HG03558 (cell line): Measurements from ENCODE around the gene CYP3A7.
"Not testable (repeated sequence)": the region's sequence is repeated elsewhere in the genome, so short reads cannot be mapped to it uniquely, and the experiment has no call there.

Source experiments
- ATAC-seq: cut with Tn5 transposase; IDR thresholded peaks from one replicate; pipeline ENCODE4 v1.9.1; 2021; ENCODE audit warnings: moderate number of reproducible peaks; ENCODE audit not compliant: unreplicated experiment; ENCODE audit errors: extremely low read depth

CYP3A7 gene

DNA sequence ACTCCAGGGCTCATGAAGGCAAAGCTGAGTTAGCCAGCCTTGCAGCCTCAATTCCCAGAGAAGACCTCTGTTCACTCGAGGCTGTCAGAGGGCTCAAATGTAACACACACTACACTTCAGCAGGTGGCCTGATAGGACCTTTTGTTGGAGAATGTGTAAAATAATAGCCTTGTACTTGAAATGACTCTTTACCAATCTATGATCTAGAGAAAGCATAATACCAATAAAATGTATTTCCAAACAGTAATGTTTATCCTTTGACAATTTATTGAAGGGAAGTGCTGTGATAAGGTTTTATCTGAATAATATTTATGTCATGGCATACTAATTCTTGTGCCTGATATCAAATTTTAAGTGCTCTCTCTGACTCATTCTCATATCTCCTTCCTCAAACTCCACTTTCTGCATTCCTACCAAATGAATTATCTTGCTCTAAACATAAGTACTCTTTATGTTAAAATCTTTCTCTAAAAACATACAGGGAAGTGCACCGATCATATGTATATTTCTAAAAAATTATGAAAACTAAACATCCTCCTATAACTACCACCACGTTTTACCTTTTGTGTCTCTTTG lies 20.9 kb downstream of the CYP3A7 start:
- no peak for ATAC-seq

DNA sequence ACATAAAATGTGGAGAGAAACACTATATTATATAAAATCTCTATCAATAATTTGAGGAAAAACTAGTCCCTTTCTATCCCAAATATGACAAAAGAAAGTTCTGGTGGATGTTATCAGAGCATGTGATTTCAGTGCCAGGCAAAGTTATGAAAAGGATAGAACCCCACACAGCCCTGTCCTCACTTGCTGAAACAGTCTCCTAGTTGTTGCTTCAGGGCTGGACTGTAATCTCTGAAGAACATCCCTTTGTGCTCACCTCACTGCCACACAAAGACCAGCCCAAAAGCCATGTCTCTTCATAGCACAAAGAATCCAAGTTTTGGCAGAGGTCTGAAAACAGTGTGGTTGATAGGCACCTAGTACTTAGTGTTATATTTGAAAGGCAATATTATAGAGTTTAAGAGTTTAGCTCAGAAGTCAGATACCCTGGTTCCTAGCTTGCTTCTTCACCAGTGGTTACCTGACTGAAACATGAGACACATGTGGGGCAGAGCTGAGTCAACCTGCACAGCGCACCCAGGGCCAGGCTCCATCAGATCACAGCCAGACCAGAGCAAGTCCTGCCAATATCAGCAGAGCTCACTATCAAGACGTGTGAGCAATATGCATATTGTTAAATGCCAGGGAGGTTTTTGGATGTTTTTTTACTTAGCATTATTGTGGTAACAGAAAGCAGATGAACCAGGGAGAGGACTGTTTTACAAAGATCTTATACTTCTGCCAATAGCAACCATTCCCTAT lies 25.0 kb downstream of the CYP3A7 start:
- ATAC-seq, result no peak

DNA sequence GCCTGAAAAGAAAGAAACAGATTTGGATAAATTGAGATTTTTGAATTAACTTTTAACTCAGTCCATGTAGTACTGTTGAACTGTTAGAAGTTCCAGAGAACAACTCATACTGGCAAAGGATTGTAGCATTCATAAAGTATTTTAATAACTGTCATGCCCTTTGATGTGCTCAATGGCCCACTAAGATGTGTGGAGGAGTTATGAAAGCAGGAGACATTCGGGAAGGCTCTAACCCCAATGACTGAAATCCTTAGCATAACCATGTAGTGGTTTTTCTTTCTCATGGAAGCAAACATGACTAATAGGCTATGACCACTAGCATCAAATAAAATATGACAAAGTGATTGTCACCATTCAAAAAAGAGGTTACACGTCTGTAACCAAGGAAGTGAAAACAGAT lies 25.7 kb downstream of the CYP3A7 start:
- ATAC-seq, result no peak

DNA sequence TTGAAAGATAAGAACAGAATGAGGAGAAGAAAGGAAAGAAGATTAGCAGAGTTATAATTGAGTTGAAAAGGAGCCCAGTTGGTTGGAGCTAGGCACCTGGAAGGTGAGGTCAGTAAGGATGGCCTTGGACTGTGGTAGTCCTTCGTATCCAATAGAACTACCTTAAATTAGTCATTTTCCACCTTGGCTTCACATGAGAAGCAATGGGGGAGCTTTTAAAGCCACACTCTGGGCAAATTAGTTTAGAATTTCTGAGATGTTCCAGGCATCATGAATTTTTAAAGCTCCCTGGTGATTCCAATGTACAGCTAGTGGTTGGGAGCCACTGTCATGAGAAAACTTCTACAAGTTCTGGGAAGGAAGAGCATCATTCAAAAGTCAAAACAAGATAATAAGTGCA lies 27.9 kb downstream of the CYP3A7 start:
- no peak for ATAC-seq

DNA sequence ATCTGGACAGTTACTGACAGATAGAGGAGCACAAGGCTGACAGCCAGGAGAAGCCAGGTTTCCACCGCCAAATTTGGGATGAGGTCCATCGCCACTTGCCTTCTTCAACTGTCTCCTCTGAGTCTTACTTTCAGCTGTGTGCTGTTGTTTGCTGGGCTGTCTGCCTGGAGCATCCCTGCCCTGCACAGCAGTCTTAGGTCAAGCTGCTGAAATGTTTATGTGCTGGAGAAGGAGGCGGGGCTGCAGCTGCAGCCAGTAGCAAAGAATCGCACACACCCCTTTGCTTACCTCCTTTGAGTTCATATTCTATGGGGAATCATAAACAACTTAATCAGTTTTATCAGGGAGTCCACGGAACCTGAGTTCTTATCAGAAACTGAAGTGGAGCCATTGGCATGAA lies 35.0 kb downstream of the CYP3A7 start:
- ATAC-seq, result no peak

DNA sequence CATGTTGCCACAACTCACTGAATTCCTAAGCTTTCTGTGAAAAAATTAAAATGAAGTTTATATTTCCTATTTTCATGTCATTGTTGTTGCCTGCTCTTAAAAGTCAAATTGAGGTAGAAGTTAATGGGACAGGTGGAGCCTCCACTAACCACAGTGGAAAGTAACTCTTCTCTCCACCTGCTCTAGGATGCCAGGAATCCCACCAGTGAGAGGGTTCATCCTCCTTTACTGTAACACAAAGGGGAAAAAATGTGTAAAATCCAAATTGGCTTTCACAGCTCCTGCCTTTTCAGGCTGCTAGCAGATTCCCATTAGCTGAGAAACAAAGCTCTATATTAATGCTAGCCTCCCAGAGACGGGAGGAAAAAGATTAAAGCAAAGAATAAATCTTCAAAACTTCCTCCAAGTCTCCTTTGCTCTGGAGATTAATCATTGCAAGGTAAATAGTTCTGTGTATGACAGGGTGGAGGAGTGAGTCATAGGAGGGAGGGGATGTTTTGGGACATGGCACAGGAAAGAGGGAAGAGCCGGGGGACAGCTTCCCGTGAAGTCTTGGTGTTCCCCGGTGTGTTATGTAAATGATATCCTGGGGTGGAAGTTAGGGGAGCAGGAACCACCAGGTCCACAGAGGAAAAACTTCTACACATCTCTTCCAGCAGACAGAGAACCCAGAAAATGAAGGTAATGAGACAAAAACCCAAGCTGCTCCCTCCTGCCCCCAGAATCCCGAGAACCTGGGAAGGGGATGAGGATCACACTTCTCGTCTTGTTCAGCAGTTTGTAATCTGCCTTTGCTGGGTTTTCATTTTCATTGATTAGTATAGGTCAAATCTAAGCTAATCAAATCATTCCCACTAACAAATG lies 35.9 kb downstream of the CYP3A7 start:
- ATAC-seq, result not testable (repeated sequence)

DNA sequence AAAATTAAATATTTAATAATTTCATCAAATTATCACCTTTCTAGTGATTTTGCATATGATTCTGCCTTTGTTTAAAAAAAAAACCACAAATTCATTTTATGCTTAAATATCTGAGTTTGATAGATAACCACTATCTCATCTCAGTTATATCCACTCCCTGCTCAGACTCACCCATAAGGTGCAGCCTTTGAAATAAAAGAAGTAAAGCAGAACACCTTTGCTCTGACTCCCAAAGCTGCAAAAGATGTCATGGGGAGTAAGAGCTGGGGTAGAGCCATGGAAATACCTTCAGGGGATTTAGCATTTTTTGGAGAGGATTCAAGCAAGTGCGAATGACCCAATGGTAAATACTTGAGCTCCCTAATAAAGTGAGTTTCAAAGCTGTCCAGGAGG lies 40.1 kb downstream of the CYP3A7 start:
- ATAC-seq, result no peak

DNA sequence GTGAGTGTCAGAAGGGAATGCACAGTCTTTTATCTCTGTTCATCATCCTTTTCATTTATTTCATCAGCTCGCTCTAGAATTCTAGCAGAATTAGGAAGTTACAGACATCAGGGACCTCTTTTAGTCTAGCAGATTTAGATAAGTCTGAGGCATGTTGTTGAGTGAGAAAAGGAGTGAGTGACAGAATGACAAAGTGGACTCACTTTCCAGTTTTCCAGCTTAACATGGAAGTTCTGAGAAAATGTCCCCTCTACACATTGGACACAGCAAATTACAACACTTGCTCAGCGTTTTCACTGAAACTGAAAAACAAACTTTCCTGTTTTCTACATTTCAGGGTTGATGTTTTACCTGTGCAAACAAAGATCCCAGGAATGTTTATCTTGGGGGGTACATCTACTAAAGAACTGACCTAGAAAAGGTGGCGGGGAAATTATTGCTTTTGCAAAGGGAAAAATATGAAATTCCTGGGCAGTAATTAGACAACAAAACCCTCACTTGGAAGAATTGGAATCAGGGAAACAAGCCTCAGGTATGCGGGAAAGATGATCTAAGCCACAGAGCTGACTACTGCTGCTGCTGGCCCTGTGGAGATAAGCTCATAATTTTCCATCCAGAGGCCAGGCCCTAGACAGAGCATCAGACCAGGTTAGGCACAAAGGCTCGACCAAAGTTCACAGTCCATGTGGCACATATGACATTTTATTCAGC lies 40.6 kb downstream of the CYP3A7 start:
- ATAC-seq, result no peak

DNA sequence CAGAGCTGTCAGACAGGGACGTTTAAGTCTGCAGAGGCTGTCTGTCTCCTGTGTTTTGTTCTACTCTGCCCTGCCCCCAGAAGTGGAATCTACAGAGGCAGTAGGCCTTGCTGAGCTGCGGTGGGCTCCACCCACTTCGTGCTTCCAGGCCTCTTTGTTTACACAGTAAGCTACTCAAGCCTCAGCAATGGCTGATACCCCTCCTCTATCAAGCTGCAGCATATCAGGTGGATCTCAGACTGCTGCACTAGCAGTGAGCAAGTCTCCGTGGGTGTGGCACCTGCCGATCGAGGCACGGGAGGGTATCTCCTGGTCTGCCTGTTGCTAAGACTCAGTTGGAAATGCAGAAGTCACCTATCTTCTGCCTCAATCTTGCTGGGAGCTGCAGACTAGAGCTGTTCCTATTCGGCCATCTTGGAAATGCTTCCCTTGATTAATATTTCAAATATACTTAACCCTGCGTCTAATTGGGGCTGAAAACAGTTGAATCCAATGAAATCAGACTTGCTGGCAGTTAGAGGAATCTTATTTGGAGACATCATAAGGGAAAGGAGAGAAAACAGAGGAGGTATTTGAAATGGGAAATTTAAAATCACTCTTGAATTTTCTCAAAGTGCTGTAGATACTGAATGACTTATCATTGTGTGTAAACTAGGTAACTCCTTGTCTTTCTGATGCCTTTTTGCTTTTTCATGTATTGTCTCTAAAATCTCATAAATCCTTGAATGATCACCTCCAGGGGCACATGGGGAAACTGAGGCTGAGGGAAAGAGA lies 41.4 kb downstream of the CYP3A7 start:
- ATAC-seq, result no peak

DNA sequence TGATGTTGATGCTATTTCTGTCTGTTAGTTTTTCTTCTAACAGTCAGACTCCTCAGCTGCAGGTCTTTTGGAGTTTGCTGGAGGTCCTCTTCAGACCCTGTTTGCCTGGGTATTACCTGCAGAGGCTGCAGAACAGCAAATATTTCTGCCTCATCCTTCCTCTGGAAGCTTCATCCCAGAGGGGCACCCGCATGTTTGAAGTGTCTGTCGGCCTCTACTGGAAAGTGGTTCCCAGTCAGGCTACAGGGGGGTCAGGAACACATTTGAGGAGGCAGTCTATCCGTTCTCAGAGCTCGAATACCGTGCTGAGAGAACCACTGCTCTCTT lies 41.9 kb downstream of the CYP3A7 start:
- no peak for ATAC-seq

DNA sequence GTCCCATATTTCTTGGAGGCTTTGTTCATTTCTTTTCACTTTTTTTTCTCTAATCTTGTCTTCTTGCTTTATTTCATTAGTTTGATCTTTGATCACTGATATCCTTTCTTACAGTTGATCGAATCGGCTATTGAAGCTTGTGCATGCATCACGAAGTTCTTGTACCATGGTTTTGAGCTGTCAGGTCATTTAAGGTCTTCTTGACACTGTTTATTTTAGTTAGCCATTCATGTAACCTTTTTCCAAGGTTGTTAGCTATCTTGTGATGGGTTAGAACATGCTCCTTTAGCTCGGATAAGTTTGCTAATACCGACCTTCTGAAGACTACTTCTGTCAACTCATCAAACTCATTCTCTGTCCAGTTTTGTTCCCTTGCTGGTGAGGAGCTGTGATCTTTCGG lies 42.4 kb downstream of the CYP3A7 start:
- not testable (repeated sequence) for ATAC-seq

DNA sequence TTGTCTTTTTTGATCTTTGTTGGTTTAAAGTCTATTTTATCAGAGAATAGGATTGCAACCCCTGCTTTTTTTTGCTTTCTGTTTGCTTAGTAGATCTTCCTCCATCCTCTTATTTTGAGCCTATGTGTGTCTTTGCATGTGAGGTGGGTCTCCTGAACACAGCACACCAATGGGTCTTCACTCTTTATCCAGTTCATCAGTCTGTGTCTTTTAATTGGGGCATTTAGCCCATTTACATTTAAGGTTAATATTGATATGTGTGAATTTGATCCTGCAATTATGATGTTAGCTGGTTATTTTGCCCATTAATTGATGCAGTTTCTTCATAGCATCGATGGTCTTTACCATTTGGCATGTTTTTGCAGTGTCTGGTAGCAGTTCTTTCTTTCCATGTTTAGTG lies 43.3 kb downstream of the CYP3A7 start:
- not testable (repeated sequence) for ATAC-seq

DNA sequence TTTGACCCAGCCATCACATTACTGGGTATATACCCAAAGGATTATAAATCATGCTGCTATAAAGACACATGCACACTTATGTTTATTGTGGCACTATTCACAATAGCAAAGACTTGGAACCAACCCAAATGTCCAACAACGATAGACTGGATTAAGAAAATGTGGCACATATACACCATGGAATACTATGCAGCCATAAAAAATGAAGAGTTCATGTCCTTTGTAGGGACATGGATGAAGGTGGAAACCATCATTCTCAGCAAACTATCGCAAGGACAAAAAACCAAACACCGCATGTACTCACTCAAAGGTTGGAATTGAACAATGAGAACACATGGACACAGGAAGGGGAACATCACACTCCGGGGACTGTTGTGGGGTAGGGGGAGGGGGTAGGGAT lies 44.1 kb downstream of the CYP3A7 start:
- not testable (repeated sequence) for ATAC-seq

DNA sequence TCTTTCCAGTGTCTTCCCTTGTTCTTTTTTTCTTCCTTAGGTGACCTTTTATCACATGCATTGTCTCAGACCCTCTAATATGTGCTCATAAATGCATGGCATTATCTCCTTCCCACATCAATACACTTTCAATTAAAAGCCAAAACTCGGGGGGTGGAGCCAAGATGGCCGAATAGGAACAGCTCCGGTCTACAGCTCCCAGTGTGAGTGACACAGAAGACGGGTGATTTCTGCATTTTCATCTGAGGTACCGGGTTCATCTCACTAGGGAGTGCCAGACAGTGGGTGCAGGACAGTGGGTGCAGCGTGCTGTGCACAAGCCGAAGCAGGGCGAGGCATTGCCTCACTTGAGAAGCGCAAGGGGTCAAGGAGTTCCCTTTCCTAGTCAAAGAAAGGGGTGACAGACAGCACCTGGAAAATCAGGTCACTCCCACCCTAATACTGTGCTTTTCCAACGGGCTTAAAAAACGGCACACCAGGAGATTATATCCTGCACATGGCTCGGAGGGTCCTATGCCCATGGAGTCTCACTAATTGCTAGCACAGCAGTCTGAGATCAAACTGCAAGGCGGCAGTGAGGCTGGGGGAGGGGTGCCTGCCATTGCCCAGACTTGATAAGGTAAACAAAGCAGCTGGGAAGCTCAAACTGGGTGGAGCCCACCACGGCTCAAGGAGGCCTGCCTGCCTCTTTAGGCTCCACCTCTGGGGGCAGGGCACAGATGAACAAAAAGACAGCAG lies 49.0 kb downstream of the CYP3A7 start:
- ATAC-seq, result not testable (repeated sequence)

DNA sequence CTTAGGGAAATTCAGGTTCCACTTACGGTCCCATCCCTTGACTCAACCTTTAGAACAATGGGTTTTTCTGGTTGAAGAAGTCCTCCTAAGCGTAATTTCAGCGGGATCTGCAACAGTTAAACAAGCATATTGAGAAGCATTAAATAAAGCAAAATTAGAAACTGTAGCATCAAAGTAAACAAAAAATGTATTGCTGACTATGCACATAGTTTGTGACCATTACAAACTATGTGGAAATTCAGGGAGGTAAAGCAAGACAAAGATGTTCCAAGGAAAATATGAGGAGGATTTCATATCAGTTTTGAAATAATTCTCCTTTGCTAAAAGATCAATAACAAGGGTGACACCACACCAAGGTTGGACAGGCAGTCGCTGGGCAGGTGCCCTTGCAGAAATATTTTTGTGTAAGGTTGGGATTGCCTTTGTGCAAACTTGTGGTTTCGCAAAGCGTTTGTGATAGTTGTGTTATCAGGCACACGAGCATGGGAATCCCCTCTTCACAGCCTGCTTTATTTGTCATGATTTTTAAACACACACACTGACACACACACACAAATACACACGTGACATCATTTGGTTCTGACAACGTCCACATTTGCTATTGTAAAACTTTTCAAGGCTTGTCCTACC lies 49.8 kb downstream of the CYP3A7 start:
- no peak for ATAC-seq

DNA sequence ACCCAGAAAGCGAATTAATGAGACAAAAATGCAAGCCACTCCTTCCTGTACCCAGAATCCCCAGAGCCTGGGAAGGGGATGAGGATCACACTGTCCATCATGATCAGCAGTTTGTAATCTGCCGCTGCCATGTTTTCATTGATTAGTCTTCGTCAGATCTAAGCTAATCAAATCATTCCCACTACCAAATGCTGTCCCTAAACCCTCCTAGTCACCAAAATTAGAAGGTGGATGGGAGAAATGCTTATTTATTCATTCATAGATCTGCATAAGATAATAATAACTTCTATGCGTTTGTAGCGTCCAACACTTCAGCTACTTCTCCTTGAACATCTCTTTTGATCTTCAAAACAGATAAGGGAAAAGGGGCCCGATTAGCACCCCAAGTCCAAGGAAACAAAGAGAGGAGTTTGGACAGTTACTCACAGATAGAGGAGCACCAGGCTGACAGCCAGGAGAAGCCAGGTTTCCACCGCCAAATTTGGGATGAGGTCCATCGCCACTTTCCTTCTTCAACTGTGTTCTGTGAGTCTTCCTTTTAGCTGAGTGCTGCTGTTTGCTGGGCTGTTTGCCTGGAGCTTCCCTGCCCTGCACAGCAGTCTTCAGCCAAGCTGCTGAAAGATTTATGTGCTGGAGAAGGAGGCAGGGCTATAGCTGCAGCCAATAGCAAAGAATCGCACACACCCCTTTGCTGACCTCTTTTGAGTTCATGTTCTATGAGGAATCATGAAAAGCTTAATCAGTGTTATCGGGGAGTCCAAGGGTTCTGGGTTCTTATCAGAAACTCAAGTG lies 55.4 kb downstream of the CYP3A7 start, which contains the start of gene CYP3A5:
Gene CYP3A5 (minus strand): TSS at position 597 of the 792 bp plus-strand sequence. CDS start 100 bp downstream, at position 497.
- no peak for ATAC-seq

DNA sequence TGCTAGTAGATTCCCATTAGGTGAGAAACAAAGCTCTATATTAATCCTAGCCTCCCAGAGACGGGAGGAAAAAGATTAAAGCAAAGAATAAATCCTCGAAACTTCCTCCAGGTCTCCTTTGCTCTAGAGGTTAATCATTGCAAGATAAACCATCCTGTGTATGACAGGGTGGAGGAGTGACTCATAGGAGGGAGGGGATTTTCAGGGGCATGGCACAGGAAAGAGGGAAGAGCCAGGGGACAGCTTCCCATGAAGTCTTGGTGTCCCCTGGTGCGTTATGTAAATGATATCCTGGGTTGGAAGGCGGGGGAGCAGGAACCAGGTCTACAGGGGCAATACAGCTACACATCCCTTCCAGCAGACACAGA lies 56.0 kb downstream of the CYP3A7 start:
- ATAC-seq, result no peak

DNA sequence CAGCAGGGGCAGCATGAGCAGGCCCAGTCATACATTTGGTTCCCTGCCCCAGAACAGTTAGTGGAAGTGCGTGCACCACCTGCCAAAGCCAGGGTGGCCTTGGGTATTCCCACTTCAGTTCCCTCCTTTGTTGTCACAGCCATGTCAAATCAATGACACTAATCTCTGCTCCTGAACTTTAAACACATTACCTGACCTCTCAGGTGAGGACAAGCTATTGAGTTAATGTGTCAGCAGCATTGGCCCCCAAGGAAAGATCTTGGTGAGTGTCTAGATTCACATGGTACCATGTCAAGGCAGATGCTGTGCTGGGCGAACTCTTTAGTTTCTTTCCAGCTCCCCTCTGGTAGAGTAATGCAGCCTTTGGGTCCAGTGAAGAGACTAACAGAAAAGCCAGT lies 57.3 kb downstream of the CYP3A7 start:
- ATAC-seq, result no peak
